ENCODE results near the gene KCNQ5. TPM values are rescaled to one million over a fixed set of nuclear protein-coding genes. Genes with fewer than 3 reads are reported as not detected.
"Not testable (repeated sequence)": the region's sequence is repeated elsewhere in the genome, so short reads cannot be mapped to it uniquely, and the experiment has no call there.

The KCNQ5 gene
- total RNA-seq, 1 experiment from 2014 or later = not detected

DNA sequence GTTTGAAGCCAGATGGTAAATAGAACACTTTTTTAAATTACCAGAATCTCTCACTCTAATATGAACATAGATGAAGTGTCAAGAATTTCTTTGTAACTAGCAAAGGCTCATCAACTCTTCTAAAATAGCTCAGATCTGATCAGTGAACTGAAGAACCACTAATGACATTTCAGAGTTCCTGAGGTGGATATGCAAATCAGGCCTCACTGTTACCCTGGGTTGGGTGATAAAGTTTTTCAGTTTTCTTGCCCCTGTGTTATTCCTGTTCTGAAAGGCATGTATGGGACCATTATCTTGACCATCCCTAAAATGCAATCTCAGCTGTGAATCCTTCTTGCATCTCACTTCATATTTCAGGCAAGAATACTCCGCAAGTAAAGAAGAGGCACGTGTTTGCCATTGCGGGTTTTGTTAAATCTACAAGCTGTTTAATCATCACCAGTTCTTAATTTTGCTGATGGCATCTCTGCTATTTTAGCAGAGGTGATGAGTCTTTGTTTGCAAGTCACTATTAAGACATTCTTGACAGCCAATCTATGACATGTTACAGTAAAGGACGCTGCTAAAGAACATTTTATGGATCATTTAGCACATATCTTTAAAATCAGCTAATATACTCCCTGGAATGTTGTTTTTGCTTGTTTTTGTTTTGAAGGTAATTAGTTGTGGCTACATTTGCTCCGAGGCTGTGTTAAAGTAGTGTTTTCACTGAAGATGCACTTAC, 555.5 kb downstream of the KCNQ5 start:
- no peak for DNase-seq
- no peaks in the 10 kb centered on the region; the same call in 1 of the 2 replicates for H3K27me3 ChIP-seq
- no peak overlapping the region for H3K4me3 ChIP-seq
- H3K36me3 ChIP-seq = no peaks in the 10 kb centered on the region
- no peaks in the 10 kb centered on the region for H3K4me1 ChIP-seq
- no peaks in the 10 kb centered on the region for H3K9me3 ChIP-seq (replicated peaks)
- no peak overlapping the region for H3K27ac ChIP-seq

DNA sequence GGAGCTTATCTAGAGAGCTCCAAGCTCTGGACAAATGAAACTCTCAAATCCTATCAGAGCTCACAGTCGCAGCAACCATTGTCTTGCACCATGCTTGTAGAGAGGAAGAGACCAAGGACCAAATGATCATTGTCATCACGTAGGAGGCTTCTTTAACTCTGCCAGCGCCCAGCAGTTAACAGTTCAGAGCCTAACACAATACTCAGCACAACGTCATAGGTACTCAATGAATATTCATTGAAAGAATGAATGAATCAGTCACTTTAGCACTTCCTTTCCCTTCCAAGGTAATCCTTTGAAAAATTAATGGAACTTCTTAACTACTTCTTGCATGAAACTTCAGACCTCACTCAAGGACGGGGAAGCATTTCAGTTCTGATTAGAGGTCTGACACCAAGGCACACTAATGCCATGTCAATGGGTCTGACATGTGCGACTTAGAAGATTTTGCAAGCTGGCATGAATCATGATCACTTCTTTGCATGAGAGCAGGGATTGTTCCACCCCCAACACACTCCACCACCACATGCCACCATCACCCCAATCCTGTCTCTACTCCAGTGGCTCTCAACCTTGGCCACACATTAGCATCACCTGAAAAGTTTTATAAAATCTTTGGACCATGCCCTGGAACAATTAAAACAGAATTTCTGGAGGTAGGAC, 558.3 kb downstream of the KCNQ5 start:
- Histone ChIP-seq H3K4me1 (no peaks in the 10 kb centered on the region), H3K9me3 (replicated peaks) (no peaks in the 10 kb centered on the region), H3K27ac (no peak overlapping the region), H3K36me3 (no peaks in the 10 kb centered on the region), H3K27me3 (no peaks in the 10 kb centered on the region; the same call in 1 of the 2 replicates), H3K4me3 (no peak overlapping the region)
- DNase-seq = no peak

DNA sequence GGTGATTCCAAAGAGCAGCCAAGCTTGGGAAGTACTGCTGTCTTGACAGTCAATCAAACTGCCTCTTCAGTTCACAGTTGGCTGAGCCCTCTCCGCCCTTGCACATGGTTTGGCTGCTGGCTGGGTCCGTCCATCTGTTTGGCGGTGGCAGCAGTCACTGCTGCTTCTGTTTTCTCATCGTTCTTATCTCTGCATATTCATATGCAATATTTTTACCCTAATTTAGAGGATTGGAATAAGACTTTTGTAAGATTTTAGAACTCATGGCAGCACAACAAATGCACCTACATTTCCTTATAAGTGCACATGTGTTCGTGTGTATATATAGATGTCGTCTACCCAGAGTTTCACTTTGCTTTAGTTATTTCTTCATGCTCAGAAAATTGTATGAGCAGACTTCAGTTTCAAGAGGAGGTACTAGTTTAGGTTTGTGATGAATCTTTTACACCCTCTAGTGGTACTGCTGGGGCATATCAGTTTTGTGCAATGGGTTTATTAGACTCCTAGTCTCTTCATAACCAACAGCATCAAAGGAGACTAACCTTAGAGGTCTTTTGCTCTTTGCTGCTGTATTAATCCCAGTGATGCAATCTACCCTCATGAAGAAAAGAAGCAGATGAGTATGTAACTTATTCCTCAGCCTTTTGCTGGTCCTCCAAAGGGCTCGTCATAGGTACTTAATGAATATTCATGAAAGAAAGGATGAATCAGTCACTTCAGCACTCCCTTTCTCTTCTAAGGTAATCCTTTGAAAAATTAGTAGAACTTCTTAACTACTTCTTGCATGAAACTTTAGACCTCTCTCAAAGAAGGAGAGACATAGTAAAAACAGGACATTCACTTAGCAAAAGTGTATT, 559.1 kb downstream of the KCNQ5 start:
- no peaks in the 10 kb centered on the region for H3K4me1 ChIP-seq
- H3K27ac ChIP-seq = no peak overlapping the region
- no peak overlapping the region for H3K4me3 ChIP-seq
- no peaks in the 10 kb centered on the region; the same call in 1 of the 2 replicates for H3K27me3 ChIP-seq
- no peaks in the 10 kb centered on the region for H3K9me3 ChIP-seq (replicated peaks)
- DNase-seq = peak; percentile 9 to 62
- H3K36me3 ChIP-seq = no peaks in the 10 kb centered on the region

DNA sequence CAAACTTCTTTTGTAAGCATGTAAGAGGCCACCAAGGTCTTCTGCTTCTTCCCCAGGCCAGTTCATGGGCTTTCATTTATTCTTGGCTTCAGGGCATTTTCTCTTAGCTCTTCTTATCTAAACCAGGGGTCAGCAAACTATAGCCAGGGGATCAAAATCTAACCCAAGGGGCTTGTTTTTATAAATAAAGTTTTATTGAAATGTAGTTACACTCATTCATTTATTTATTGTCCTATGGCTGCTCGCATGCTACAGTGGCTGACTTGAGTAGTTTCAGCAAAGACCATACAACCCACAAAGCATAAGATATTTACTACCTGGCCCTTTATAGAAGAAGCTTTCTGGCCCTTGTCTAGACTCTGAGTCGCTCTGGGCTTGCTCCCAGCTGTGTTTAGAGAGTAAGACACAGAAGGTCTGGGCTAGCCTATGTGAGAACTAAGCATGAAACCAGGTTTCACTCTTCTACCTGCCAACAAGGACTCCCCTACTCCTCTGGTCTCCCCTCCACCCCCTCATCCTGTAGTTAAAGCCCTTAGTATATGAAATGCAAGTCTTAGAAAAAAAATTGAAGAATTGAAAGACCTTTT, 560.2 kb downstream of the KCNQ5 start:
- Histone ChIP-seq H3K9me3 (replicated peaks) (no peaks in the 10 kb centered on the region), H3K27me3 (no peaks in the 10 kb centered on the region; the same call in 1 of the 2 replicates), H3K4me3 (no peak overlapping the region), H3K27ac (no peak overlapping the region), H3K36me3 (no peaks in the 10 kb centered on the region), H3K4me1 (no peaks in the 10 kb centered on the region)
- DNase-seq = no peak

DNA sequence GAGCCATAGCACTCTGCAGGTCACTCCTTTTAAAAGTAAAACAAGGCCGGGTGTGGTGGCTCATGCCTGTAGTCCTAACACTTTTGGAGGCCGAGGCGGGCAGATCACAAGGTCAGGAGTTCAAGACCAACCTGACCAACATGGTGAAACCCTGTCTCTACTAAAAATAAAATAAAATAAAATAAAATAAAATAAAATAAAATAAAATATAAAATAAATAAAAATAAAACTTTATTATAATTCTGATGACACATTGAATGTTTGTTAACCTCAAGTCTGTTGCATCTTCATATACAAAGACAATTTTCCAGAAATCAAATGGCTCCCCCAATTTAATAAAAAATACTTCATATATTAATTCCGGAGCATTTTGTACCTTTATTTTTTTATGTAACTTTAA, 571.4 kb downstream of the KCNQ5 start:
- not testable (repeated sequence) for H3K36me3 ChIP-seq; H3K4me1 ChIP-seq; H3K9me3 ChIP-seq (replicated peaks); H3K4me3 ChIP-seq; H3K27ac ChIP-seq; DNase-seq; H3K27me3 ChIP-seq

DNA sequence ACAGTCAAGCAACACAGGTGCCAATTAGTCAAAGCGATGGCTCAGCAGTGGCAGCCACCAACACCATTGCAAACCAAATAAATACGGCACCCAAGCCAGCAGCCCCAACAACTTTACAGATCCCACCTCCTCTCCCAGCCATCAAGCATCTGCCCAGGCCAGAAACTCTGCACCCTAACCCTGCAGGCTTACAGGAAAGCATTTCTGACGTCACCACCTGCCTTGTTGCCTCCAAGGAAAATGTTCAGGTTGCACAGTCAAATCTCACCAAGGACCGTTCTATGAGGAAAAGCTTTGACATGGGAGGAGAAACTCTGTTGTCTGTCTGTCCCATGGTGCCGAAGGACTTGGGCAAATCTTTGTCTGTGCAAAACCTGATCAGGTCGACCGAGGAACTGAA, 572.9 kb downstream of the KCNQ5 start:
- no peaks in the 10 kb centered on the region for H3K9me3 ChIP-seq (replicated peaks)
- no peaks in the 10 kb centered on the region for H3K36me3 ChIP-seq
- no peak overlapping the region for H3K27ac ChIP-seq
- no peaks in the 10 kb centered on the region for H3K4me1 ChIP-seq
- no peaks in the 10 kb centered on the region; the same call in 1 of the 2 replicates for H3K27me3 ChIP-seq
- no peak for DNase-seq
- H3K4me3 ChIP-seq = no peak overlapping the region

DNA sequence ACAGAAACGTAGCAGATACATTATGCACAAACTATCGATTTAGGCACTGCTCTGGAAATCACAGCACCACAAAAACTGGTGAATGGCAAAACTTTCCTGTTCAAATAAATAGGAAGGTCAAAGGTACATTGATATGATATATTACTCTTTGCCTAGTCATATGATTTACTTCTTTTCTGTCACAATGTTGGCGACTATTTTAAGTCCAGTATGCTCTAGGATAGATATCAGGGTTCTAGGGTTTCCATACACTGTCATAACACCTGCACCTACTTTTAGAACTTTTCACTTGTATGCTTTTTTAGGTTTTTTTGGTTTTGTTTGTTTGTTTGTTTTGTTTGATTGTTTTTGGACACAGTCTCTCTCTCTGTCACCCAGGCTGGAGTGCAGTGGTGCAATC, 578.4 kb downstream of the KCNQ5 start:
- no peaks in the 10 kb centered on the region for H3K9me3 ChIP-seq (replicated peaks)
- H3K27me3 ChIP-seq = peaks cover 3% of the 10 kb centered on the region
- no peaks in the 10 kb centered on the region for H3K36me3 ChIP-seq
- H3K4me1 ChIP-seq = no peaks in the 10 kb centered on the region
- H3K27ac ChIP-seq = no peak overlapping the region
- DNase-seq = no peak
- H3K4me3 ChIP-seq = no peak overlapping the region

DNA sequence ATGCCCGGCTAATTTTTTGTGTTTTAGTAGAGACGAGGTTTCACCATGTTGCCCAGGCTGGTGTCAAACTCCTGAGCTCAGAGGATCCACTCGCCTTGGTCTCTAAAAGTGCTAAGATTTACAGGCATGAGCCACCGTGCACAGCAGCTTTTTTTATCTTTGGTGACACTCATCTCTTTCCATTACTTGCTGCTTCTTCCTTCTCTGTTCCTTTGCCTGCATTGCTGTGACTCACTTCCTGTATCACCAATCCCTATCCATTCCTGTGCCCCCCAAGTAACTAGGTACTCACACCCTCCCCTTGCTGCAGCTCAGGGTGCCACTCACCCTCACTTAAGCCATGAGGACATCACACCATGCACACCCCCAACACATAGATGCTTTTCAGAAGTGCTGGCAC, 578.9 kb downstream of the KCNQ5 start:
- Histone ChIP-seq H3K36me3 (no peaks in the 10 kb centered on the region), H3K27me3 (peaks cover 3% of the 10 kb centered on the region), H3K4me1 (no peaks in the 10 kb centered on the region), H3K9me3 (replicated peaks) (no peaks in the 10 kb centered on the region), H3K27ac (no peak overlapping the region), H3K4me3 (no peak overlapping the region)
- DNase-seq = no peak

DNA sequence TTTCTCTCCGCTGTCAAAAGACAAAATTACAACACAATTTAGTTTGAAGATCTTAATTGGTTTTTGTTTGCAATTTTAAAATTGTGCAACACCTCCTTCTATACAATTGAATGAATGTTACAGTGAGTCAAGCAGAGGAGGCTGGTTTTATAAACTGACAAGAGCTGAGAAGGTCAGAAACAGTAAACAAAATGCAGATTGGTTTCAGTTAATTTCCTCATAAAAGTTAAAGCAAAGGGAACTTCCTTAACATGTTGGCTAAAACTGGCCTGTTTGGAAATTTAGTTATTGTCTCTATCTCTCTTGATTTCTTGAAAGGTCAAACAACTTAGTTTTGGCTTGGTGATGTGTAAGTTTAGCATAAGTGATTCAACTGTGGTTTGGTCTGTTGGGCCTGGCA, 581.2 kb downstream of the KCNQ5 start:
- H3K36me3 ChIP-seq = no peaks in the 10 kb centered on the region
- no peaks in the 10 kb centered on the region for H3K4me1 ChIP-seq
- peaks cover 3% of the 10 kb centered on the region; the same call in 1 of the 2 replicates for H3K27me3 ChIP-seq
- DNase-seq = no peak
- H3K9me3 ChIP-seq (replicated peaks) = no peaks in the 10 kb centered on the region
- H3K4me3 ChIP-seq = no peak overlapping the region
- no peak overlapping the region for H3K27ac ChIP-seq

DNA sequence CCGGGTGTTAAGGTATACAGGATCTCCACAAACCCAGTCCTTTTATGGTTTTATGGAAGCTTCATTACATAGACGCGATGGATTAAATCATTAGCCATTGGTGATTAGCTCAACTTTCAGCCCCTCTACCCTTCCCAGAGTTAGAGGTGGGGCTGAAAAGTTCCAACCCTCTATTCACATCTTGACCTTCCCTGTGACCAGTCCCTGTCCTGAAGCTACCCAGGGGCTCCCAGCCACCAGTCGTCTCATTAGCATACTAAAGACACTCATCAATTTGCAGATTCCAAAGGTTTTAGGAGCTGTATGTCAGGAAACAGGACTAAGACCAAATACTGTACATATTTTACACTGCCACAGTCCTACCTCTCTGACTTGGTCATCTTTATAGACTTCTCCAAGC, 582.4 kb downstream of the KCNQ5 start:
- no peaks in the 10 kb centered on the region for H3K36me3 ChIP-seq
- no peaks in the 10 kb centered on the region for H3K9me3 ChIP-seq (replicated peaks)
- H3K4me1 ChIP-seq = no peaks in the 10 kb centered on the region
- peaks cover 3% of the 10 kb centered on the region; the same call in 1 of the 2 replicates for H3K27me3 ChIP-seq
- DNase-seq = no peak
- no peak overlapping the region for H3K27ac ChIP-seq
- no peak overlapping the region for H3K4me3 ChIP-seq

DNA sequence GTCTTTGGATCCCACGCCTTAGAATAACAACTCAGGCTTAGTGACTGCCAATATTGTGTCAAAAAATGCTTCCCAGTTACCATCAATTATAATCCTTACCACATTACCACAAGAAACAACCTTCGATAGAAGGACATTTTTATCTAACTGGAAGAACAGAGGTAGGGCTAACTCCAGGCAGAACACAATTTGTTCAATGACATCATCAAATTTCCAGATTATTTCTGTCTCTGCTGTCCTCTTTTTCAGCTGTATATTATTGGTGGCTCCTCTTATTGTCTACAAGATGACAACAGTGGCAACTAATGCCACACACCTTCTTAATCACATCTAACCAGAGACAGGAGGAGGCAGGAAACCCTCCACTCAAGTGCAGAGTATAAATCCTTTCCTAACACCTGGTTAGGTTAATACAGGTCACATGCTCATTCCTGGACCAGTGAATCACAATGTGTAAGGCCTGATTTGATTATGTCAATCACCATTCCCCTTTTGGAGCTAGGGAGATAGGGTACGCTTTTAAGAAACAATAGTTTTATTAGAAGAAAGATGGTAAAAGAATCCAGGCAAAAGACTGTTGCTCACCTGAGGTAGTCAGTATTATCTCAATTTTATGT, 585.5 kb downstream of the KCNQ5 start:
- H3K27ac ChIP-seq = no peak overlapping the region
- no peak for DNase-seq
- H3K36me3 ChIP-seq = no peaks in the 10 kb centered on the region
- no peak overlapping the region for H3K4me3 ChIP-seq
- no peaks in the 10 kb centered on the region for H3K27me3 ChIP-seq
- H3K4me1 ChIP-seq = no peaks in the 10 kb centered on the region
- H3K9me3 ChIP-seq (replicated peaks) = no peaks in the 10 kb centered on the region

DNA sequence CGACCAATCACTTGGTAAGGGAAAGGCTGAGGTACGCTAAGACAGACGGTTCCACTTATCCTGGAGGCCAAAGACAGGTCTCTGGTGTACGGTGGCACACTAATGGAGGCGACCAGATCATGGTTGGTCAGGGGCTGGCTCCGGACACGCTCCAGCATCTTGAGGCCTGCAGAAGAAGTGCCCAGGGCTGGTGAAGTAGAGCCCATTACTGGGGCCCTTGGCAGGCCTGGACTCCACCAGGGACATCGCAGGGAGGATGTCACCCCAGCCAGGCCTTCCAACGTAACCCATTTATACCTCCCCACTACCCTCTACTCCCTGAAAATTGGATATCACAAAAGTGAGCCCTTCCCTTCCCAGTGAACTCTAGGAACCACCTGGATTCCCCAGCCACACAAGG, 587.3 kb downstream of the KCNQ5 start:
- no peak for DNase-seq
- Histone ChIP-seq H3K9me3 (replicated peaks) (no peaks in the 10 kb centered on the region), H3K27me3 (no peaks in the 10 kb centered on the region), H3K4me1 (no peaks in the 10 kb centered on the region), H3K4me3 (no peak overlapping the region), H3K27ac (no peak overlapping the region), H3K36me3 (no peaks in the 10 kb centered on the region)

DNA sequence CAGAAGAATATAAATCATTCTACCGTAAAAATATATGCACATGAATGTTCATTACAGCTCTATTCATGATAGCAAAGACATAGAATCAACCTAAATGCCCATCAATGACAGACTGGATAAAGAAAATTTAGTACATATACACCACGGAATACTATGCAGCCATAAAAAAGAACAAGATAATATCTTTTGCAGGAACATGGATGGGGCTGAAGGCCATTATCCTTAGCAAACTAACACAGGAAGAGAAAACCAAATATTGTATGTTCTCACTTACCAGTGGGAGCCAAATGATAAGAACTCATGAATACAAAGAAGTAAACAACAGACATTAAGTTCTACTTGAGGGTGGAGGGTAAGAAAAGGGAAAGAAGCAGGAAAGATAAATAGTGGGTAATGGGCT, 595.0 kb downstream of the KCNQ5 start:
- H3K36me3 ChIP-seq = no peaks in the 10 kb centered on the region
- H3K27ac ChIP-seq = no peak overlapping the region
- H3K27me3 ChIP-seq = no peaks in the 10 kb centered on the region
- no peak overlapping the region for H3K4me3 ChIP-seq
- no peaks in the 10 kb centered on the region for H3K9me3 ChIP-seq (replicated peaks)
- no peaks in the 10 kb centered on the region for H3K4me1 ChIP-seq
- no peak for DNase-seq

DNA sequence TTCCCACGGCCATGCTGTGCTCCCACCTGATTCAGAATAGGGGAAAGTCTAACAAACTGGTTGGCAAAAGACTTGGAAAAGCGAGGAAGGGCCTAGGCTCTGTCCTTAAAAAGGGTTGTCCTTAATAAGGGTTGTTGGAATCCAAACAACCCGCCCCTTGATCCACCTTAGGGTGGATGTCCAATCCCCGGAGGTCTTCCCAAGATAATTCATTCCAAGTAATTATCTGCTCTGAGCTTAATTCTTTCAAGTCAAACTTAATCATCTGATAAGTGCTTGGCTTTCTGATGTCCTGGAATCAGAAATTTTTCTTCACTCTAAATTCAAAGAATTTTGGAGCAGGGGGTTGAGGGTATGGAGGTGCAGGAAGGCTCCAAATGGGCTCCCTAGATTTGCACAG, 603.5 kb downstream of the KCNQ5 start, which contains the start of gene KHDC1L:
Gene KHDC1L, minus strand, starts transcription at position 101 of the 400 bp plus-strand sequence. Its CDS starts 88 bp downstream, at position 13.
- Histone ChIP-seq H3K27me3 (no peaks in the 10 kb centered on the region), H3K4me3 (no peak within 1 kb of the TSS), H3K4me1 (no peaks in the 10 kb centered on the region), H3K27ac (no peak within 1 kb of the TSS), H3K9me3 (replicated peaks) (no peaks in the 10 kb centered on the region), H3K36me3 (no peaks in the 10 kb centered on the region)
- DNase-seq = no peak
